Chondrocyte (in vitro differentiated cells): ENCODE data around the gene EHMT1. TPM values are rescaled to one million over a fixed set of nuclear protein-coding genes. Genes with fewer than 3 reads are reported as not detected.

ENCODE experiments used
- DNase-seq: peaks from one replicate; pipeline ENCODE4 v3.0.0; 2021; ENCODE audit warnings: mixed read lengths, low spot score
- H3K27ac Mint-ChIP-seq: one replicate; pipeline ENCODE4 v1.8.0; 2021; ENCODE audit warnings: mild to moderate bottlenecking, moderate library complexity, mixed read lengths; ENCODE audit not compliant: unreplicated experiment
- H3K27me3 Mint-ChIP-seq: 2 replicates; pipeline ENCODE4 v1.8.0; 2021; ENCODE audit warnings: low read depth, mixed read lengths
- H3K36me3 Mint-ChIP-seq: 2 replicates; pipeline ENCODE4 v1.8.0; 2021; ENCODE audit warnings: low read depth, mixed read lengths
- H3K4me1 Mint-ChIP-seq: 2 replicates; pipeline ENCODE4 v1.8.0; 2021; ENCODE audit warnings: low read depth, mild to moderate bottlenecking, mixed read lengths
- H3K4me3 Mint-ChIP-seq: one replicate; pipeline ENCODE4 v1.8.0; 2021; ENCODE audit warnings: mild to moderate bottlenecking, moderate library complexity, mixed read lengths; ENCODE audit not compliant: unreplicated experiment
- H3K9me3 Mint-ChIP-seq: 2 replicates; pipeline ENCODE4 v1.8.0; 2021; ENCODE audit warnings: low read depth, mixed read lengths
- CTCF ChIP-seq: fragments of 200-600 bp; sonication (generic); IDR thresholded peaks from 2 replicates; pipeline ENCODE4 v1.5.0; 2021; ENCODE audit warnings: antibody characterized with exemption, mild to moderate bottlenecking, moderate library complexity
- total RNA-seq: library from RNA; stranded (reverse); gene quantifications from 3 replicates; pipeline ENCODE4 v1.2.1, GENCODE V29; 2021

Gene EHMT1
- total RNA-seq, 1 donor from 2014 or later, result 61.0 TPM

- no peak overlapping the region for H3K27ac Mint-ChIP-seq
- H3K36me3 Mint-ChIP-seq, result peaks cover 43% of the 10 kb centered on the region
- H3K9me3 Mint-ChIP-seq, result no peaks in the 10 kb centered on the region
- no peak for TF ChIP-seq CTCF
- no peaks in the 10 kb centered on the region for H3K27me3 Mint-ChIP-seq
- DNase-seq, result no peak
- no peak overlapping the region for H3K4me3 Mint-ChIP-seq
- H3K4me1 Mint-ChIP-seq, result no peaks in the 10 kb centered on the region
These were observed 201.5 kb downstream of the EHMT1 start for GRCh38 chr9:137820161-137820855.

- no peaks in the 10 kb centered on the region for H3K4me1 Mint-ChIP-seq
- no peak for TF ChIP-seq CTCF
- no peak overlapping the region for H3K4me3 Mint-ChIP-seq
- no peak for DNase-seq
- no peak overlapping the region for H3K27ac Mint-ChIP-seq
- H3K27me3 Mint-ChIP-seq, result no peaks in the 10 kb centered on the region
- peaks cover 34% of the 10 kb centered on the region for H3K36me3 Mint-ChIP-seq
- peaks cover 3% of the 10 kb centered on the region for H3K9me3 Mint-ChIP-seq
These were observed 205.4 kb downstream of the EHMT1 start for GRCh38 chr9:137823986-137824771.

DNA sequence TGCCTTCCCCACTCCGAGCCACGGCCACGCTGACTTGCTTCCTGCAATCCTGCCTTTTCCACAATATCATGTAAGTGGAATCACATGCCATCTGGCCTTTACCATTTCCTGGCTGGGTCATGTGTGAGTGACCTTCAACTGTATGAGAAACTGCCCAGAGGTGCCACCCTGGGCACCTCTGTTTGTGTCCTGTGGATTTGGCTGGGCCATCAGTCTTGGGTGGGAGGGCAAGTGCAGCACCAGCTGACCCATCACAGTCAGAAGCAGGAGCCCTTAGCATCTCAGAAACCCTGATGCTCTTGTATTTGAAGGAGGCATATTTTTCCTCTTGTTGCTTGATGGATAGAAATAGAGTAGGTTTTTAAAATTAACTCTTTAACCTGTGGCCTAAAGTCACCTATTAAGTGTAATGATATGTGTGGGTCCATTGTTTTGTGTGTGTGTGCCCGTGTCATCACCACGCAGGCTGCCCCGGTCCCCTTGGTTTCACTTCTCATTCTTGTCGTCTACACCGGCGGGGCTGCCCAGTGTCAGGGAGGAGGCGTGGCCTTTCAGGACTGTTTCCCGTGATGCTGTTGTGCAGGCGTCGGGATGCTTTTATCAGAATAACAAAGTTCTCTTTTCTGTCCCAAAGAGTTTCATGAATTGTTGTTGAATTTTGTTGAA, 206.7 kb downstream of the EHMT1 start:
- H3K4me1 Mint-ChIP-seq, result no peaks in the 10 kb centered on the region
- no peak for DNase-seq
- H3K27me3 Mint-ChIP-seq, result no peaks in the 10 kb centered on the region
- H3K27ac Mint-ChIP-seq, result no peak overlapping the region
- peaks cover 32% of the 10 kb centered on the region for H3K36me3 Mint-ChIP-seq
- no peak overlapping the region for H3K4me3 Mint-ChIP-seq
- TF ChIP-seq CTCF, result no peak
- peaks cover 3% of the 10 kb centered on the region for H3K9me3 Mint-ChIP-seq

- Mint-ChIP-seq H3K27ac (no peak overlapping the region), H3K27me3 (no peaks in the 10 kb centered on the region), H3K4me3 (no peak overlapping the region), H3K36me3 (peaks cover 22% of the 10 kb centered on the region), H3K4me1 (no peaks in the 10 kb centered on the region), H3K9me3 (peaks cover 3% of the 10 kb centered on the region)
- no peak for TF ChIP-seq CTCF
- no peak for DNase-seq
These were observed 209.2 kb downstream of the EHMT1 start for GRCh38 chr9:137827908-137828526.
